ENCODE measurements around the gene SMC5.

The SMC5 gene

DNA sequence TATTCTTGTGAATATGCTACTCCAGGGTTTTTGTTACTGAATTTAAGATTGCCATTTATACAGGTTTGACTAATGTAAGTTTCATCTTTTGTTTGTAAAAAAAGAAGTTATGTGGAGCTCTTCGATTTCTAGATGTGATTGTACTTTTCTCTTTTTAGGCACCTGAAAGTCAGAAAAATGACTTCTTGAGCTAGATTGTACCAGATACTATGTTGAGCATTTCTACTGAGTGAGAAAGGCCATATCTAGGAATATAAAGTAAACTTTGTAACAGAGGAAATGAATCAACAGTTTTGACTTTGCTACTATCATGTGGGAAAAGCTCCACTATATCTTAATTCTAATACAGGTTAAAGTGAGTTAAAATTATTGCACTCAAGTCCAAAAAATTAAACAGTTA is 25.1 kb downstream of the SMC5 start:
- no peak for DNase-seq (ENCODE audit: insufficient read length)
- TF ChIP-seq TAF1 (IDR thresholded peaks at IDR 0.05; ENCODE audit: borderline replicate concordance, low read depth, low read length) (no peak), POLR2A (IDR thresholded peaks at IDR 0.05; ENCODE audit: low read depth, low read length) (no peak), POLR2AphosphoS5 (IDR thresholded peaks at IDR 0.05; ENCODE audit: low read depth, low read length) (no peak)
- no peak for FAIRE-seq

GRCh38 chr9:70285246-70285645 is 26.5 kb downstream of the SMC5 start:
- TF ChIP-seq TAF1 (IDR thresholded peaks at IDR 0.05; ENCODE audit: borderline replicate concordance, low read depth, low read length) = no peak
- TF ChIP-seq POLR2AphosphoS5 (IDR thresholded peaks at IDR 0.05; ENCODE audit: low read depth, low read length) = no peak
- TF ChIP-seq POLR2A (IDR thresholded peaks at IDR 0.05; ENCODE audit: low read depth, low read length) = no peak
- FAIRE-seq = no peak
- no peak for DNase-seq (ENCODE audit: insufficient read length)

- FAIRE-seq = no peak
- DNase-seq (ENCODE audit: insufficient read length) = no peak
Observed at GRCh38 chr9:70285981-70286598, 27.3 kb downstream of the SMC5 start.

DNA sequence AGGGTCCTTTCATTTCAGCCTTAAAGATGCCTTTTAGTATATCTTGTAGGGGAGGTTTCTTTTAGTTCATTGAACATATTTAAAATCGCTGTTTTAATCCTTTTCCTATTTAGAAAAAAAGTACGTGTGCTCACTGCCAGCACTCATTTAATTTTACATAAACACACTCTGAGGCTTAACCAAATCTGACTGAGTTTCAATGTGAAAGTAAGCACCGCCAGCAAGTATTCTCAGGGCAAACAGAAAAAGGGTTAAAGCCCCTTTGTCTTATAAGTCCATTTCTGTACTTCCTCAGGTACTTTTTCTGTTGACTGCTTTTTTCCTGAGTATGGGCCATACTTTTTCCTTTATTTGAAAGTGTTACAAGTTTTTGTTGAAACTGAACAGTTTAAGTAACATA is 31.8 kb downstream of the SMC5 start:
- no peak for TF ChIP-seq TAF1 (IDR thresholded peaks at IDR 0.05; ENCODE audit: borderline replicate concordance, low read depth, low read length)
- DNase-seq (ENCODE audit: insufficient read length) (no peak), FAIRE-seq (no peak)

More at GRCh38 chr9:70285981-70286598, 27.3 kb downstream of the SMC5 start:
- TF ChIP-seq POLR2A (IDR thresholded peaks at IDR 0.05; ENCODE audit: low read depth, low read length) (no peak), TAF1 (IDR thresholded peaks at IDR 0.05; ENCODE audit: borderline replicate concordance, low read depth, low read length) (no peak), POLR2AphosphoS5 (IDR thresholded peaks at IDR 0.05; ENCODE audit: low read depth, low read length) (no peak)

- DNase-seq (ENCODE audit: insufficient read length) = no peak
- peak; percentile 50 for FAIRE-seq
- no peak for TF ChIP-seq TAF1 (IDR thresholded peaks at IDR 0.05; ENCODE audit: borderline replicate concordance, low read depth, low read length)
- TF ChIP-seq POLR2A (IDR thresholded peaks at IDR 0.05; ENCODE audit: low read depth, low read length) = no peak
- TF ChIP-seq POLR2AphosphoS5 (IDR thresholded peaks at IDR 0.05; ENCODE audit: low read depth, low read length) = no peak
Observed at GRCh38 chr9:70291446-70291845, 32.7 kb downstream of the SMC5 start.

- no peak for FAIRE-seq
- no peak for TF ChIP-seq POLR2A (IDR thresholded peaks at IDR 0.05; ENCODE audit: low read depth, low read length)
- TF ChIP-seq POLR2AphosphoS5 (IDR thresholded peaks at IDR 0.05; ENCODE audit: low read depth, low read length) = no peak
- TF ChIP-seq TAF1 (IDR thresholded peaks at IDR 0.05; ENCODE audit: borderline replicate concordance, low read depth, low read length) = no peak
- no peak for DNase-seq (ENCODE audit: insufficient read length)
Observed at GRCh38 chr9:70292253-70292652, 33.5 kb downstream of the SMC5 start.

DNA sequence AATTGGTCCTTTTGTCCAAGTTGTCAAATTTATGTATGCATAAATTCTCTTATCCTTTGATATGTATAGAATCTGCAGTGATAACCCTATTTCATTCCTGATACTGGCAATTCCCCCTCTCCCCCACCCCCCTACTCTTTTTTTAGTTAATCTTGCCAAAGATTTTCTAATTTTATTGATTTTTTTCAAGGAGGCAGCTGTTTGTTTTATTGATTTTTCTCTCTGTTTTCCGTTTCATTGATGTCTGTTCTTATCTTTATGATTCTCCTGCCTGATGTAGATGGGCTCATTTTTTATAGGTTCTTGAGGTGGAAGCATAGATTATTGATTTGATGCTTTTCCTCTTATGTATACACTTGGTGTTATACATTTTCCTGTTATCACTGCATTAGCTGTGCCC is 34.4 kb downstream of the SMC5 start:
- FAIRE-seq (no peak), DNase-seq (ENCODE audit: insufficient read length) (no peak)
- TF ChIP-seq TAF1 (IDR thresholded peaks at IDR 0.05; ENCODE audit: borderline replicate concordance, low read depth, low read length) (no peak), POLR2AphosphoS5 (IDR thresholded peaks at IDR 0.05; ENCODE audit: low read depth, low read length) (no peak), POLR2A (IDR thresholded peaks at IDR 0.05; ENCODE audit: low read depth, low read length) (no peak)

DNA sequence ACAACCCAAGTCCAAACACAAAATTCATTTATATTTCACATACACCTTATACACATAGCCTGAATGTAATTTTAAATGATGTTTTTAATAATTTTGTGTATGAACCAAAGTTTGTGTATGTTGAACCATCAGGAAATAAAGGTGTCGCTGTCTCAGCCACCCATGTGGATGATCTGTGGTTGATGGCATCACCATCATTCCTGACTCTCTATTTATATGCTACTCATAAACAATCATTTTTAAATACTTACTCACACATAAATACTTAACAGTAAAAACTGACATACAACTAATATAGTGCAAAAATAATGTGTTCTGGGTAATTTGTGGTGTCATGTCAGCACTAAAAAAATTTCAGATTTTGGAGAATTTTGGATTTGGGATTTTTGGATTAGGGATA is 38.4 kb downstream of the SMC5 start:
- FAIRE-seq (no peak), DNase-seq (ENCODE audit: insufficient read length) (no peak)
- TF ChIP-seq TAF1 (IDR thresholded peaks at IDR 0.05; ENCODE audit: borderline replicate concordance, low read depth, low read length) (no peak), POLR2A (IDR thresholded peaks at IDR 0.05; ENCODE audit: low read depth, low read length) (no peak), POLR2AphosphoS5 (IDR thresholded peaks at IDR 0.05; ENCODE audit: low read depth, low read length) (no peak)

DNA sequence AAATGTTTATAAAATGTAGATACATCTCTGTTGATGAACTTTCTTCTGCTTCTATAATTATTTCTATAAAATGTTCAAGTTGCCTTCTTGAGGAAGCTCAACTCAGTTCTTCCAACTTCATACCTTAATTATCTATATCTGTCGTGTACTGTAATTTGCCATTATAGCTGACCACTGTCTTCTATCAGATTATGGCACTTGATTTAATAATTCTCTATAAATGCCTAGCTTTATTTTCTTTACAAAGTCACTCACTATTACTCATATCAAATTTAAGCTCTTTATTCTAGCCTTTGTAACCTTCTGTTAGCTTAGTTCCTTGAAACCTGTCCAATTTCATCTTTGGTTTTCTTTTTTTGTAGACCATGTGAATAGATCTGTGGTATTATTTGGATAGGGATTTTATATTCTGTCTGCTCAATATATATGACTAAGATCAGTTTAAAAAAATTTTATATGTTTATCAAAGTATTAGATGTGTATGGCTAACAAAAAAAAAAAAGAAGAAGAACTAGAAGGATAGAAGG is 39.5 kb downstream of the SMC5 start:
- FAIRE-seq = no peak
- TF ChIP-seq TAF1 (IDR thresholded peaks at IDR 0.05; ENCODE audit: borderline replicate concordance, low read depth, low read length) = no peak
- TF ChIP-seq POLR2A (IDR thresholded peaks at IDR 0.05; ENCODE audit: low read depth, low read length) = no peak
- no peak for TF ChIP-seq POLR2AphosphoS5 (IDR thresholded peaks at IDR 0.05; ENCODE audit: low read depth, low read length)
- DNase-seq (ENCODE audit: insufficient read length) = no peak

DNA sequence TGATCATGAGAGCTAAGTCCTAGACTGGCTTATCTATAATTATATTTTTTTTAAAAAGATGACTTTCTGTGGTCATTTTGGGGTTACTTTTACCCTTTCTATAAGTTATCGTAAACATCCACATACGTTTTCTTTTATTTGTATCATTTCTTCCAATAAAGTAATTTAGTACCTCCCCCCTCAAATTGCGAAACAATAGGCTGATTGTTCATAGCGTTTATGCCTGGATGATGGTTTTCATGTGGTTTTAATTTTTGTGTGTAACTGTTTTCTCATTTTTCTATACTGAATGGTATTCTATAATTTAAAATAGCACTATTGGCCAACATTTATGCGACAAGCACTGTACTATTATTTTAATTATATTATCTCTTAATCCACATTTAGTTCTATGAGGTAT is 44.5 kb downstream of the SMC5 start:
- DNase-seq (ENCODE audit: insufficient read length) (no peak), FAIRE-seq (no peak)
- TF ChIP-seq POLR2AphosphoS5 (IDR thresholded peaks at IDR 0.05; ENCODE audit: low read depth, low read length) = no peak
- TF ChIP-seq TAF1 (IDR thresholded peaks at IDR 0.05; ENCODE audit: borderline replicate concordance, low read depth, low read length) = no peak
- no peak for TF ChIP-seq POLR2A (IDR thresholded peaks at IDR 0.05; ENCODE audit: low read depth, low read length)

- TF ChIP-seq POLR2A (IDR thresholded peaks at IDR 0.05; ENCODE audit: low read depth, low read length) (no peak), TAF1 (IDR thresholded peaks at IDR 0.05; ENCODE audit: borderline replicate concordance, low read depth, low read length) (no peak), POLR2AphosphoS5 (IDR thresholded peaks at IDR 0.05; ENCODE audit: low read depth, low read length) (no peak)
- FAIRE-seq = no peak
- DNase-seq (ENCODE audit: insufficient read length) = no peak
Observed at GRCh38 chr9:70304810-70305209, 46.0 kb downstream of the SMC5 start.

GRCh38 chr9:70315389-70315788 is 56.6 kb downstream of the SMC5 start:
- DNase-seq (ENCODE audit: insufficient read length) = no peak
- TF ChIP-seq POLR2AphosphoS5 (IDR thresholded peaks at IDR 0.05; ENCODE audit: low read depth, low read length) = no peak
- no peak for TF ChIP-seq POLR2A (IDR thresholded peaks at IDR 0.05; ENCODE audit: low read depth, low read length)
- TF ChIP-seq TAF1 (IDR thresholded peaks at IDR 0.05; ENCODE audit: borderline replicate concordance, low read depth, low read length) = no peak

More at GRCh38 chr9:70315389-70315788, 56.6 kb downstream of the SMC5 start:
- no peak for FAIRE-seq

All from GM12892 (cell line).